ENCODE results near the gene SWI5. TPM values are rescaled to one million over a fixed set of nuclear protein-coding genes. Genes with fewer than 3 reads are reported as not detected.

SWI5 gene
- total RNA-seq, 2 experiments from 2014 or later: 16.8 to 22.7 TPM

- Histone ChIP-seq H3K9me2 (ENCODE audit: insufficient read depth, low read length) (no peaks in the 10 kb centered on the region), H3K9me3 (ENCODE audit: low read length) (no peaks in the 10 kb centered on the region), H4K20me1 (ENCODE audit: insufficient read depth, low read length) (peaks cover 4% of the 10 kb centered on the region; the same call in 1 of the 2 replicates), H3K79me2 (ENCODE audit: insufficient read depth, low read depth, low read length) (peaks cover 39% of the 10 kb centered on the region), H3K4me3 (ENCODE audit: low read depth, low read length, poor library complexity, severe bottlenecking) (peak overlapping the region; percentile 81), H3K27ac (ENCODE audit: low read depth, low read length, poor library complexity, severe bottlenecking) (no peak overlapping the region), H3K4me1 (ENCODE audit: insufficient read depth, low read length, poor library complexity, severe bottlenecking) (peaks cover 22% of the 10 kb centered on the region), H3K36me3 (ENCODE audit: insufficient read depth, low read length) (peaks cover 48% of the 10 kb centered on the region), H3K4me2 (ENCODE audit: low read length) (peak overlapping the region; percentile 86), H2AFZ (ENCODE audit: low read length) (no peak overlapping the region)
- intact Hi-C loops (cut with micrococcal nuclease; ENCODE audit: unreplicated experiment): loop anchor here (5.0 kb wide), 1 partner anchor 44 kb away; the partner anchor contains the start of genes GOLGA2 and SWI5
- TF ChIP-seq CTCF (conservative IDR thresholded peaks at IDR 0.05; ENCODE audit: low read length): no peak
- no peak for TF ChIP-seq EZH2phosphoT487 (IDR thresholded peaks at IDR 0.05; ENCODE audit: borderline replicate concordance, low read depth, low read length)
- no TSS peak for BruUV-seq (replicated peaks)
- ChIA-PET CTCF (ENCODE audit: unreplicated experiment) (no interaction called here), POLR2A (interaction anchor here (1.0 kb wide), 1 partner anchor 16 kb away, joined by 3 read pairs; no protein-coding TSS in a partner anchor)
- no peak for DNase-seq (ENCODE audit: low spot score)
Measured at GRCh38 chr9:128321343-128321742, 45.3 kb downstream of the SWI5 start.

DNA sequence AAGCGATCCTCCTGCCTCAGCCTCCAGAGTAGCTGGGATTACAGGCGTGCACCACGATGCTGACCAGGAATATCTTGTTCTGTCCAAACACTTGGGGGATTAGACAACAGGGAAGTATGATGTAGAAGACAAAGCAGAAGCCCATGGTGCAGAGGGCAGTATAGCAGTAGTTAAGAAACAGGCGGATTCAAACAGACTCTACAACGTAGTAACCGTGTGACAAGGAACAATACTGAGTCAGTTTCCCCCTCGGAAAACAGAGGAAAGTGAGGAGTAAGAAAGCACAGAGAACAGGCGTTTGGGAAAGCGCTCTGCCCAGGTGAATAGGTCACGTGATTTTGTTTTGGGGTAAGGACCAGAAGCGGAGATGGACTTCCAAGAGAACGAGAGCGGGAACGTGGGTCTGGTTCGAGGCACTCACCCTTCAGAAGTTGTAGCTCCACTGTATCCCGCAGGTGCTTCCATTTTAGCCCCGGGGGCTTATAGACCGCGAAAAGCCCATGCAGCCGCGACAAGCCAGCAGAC, 45.9 kb downstream of the SWI5 start:
- intact Hi-C loops (cut with micrococcal nuclease; ENCODE audit: unreplicated experiment): loop anchor here (1.0 to 5.0 kb wide), 4 partner anchors 18 to 230 kb away; partner anchors contain the start of genes GOLGA2, SLC27A4, SPTAN1 and SWI5
- BruUV-seq (replicated peaks): TSS peak; percentile 92
- Histone ChIP-seq H3K27ac (ENCODE audit: low read depth, low read length, poor library complexity, severe bottlenecking) (peak overlapping the region; percentile 77), H3K36me3 (ENCODE audit: insufficient read depth, low read length) (peaks cover 46% of the 10 kb centered on the region), H3K9me3 (ENCODE audit: low read length) (no peaks in the 10 kb centered on the region), H3K9me2 (ENCODE audit: insufficient read depth, low read length) (no peaks in the 10 kb centered on the region), H3K79me2 (ENCODE audit: insufficient read depth, low read depth, low read length) (peaks cover 39% of the 10 kb centered on the region), H3K4me3 (ENCODE audit: low read depth, low read length, poor library complexity, severe bottlenecking) (peak overlapping the region; percentile 81), H3K4me2 (ENCODE audit: low read length) (peak overlapping the region; percentile 86), H3K4me1 (ENCODE audit: insufficient read depth, low read length, poor library complexity, severe bottlenecking) (peaks cover 22% of the 10 kb centered on the region), H4K20me1 (ENCODE audit: insufficient read depth, low read length) (peaks cover 4% of the 10 kb centered on the region; the same call in 1 of the 2 replicates), H2AFZ (ENCODE audit: low read length) (peak overlapping the region; percentile 88)
- POLR2A ChIA-PET: interaction anchor here (0.6 to 1.0 kb wide), 2 partner anchors 15 to 223 kb away, joined by 3 read pairs; no protein-coding TSS in a partner anchor
- TF ChIP-seq CTCF (conservative IDR thresholded peaks at IDR 0.05; ENCODE audit: low read length): no peak
- no peak for TF ChIP-seq EZH2phosphoT487 (IDR thresholded peaks at IDR 0.05; ENCODE audit: borderline replicate concordance, low read depth, low read length)
- no peak for DNase-seq (ENCODE audit: low spot score)
- CTCF ChIA-PET (ENCODE audit: unreplicated experiment): no interaction called here
